HG02610 (cell line): Measurements from ENCODE around the gene FAM200A.
"Not testable (repeated sequence)": the region's sequence is repeated elsewhere in the genome, so short reads cannot be mapped to it uniquely, and the experiment has no call there.

Experiments used
- ATAC-seq: cut with Tn5 transposase; IDR thresholded peaks from one replicate; pipeline ENCODE4 v1.9.1; 2021; ENCODE audit warnings: mild to moderate bottlenecking, moderate library complexity; ENCODE audit not compliant: unreplicated experiment

FAM200A gene

GRCh38 chr7:99504603-99505323, 47.2 kb downstream of the FAM200A start, which contains the start of gene ZKSCAN5:
Gene ZKSCAN5, plus strand, starts transcription at chr7:99504662. Its CDS starts 1,383 bp downstream, at chr7:99506045.
- peak; percentile 79 for ATAC-seq

GRCh38 chr7:99504281-99504602, 47.7 kb downstream of the FAM200A start:
- no peak for ATAC-seq

GRCh38 chr7:99501236-99501635, 50.7 kb downstream of the FAM200A start:
- ATAC-seq = not testable (repeated sequence)

- no peak for ATAC-seq
Observed at GRCh38 chr7:99500637-99501009, 51.3 kb downstream of the FAM200A start.

- peak; percentile 50 for ATAC-seq
Observed at GRCh38 chr7:99499721-99500636, 51.9 kb downstream of the FAM200A start, which contains the start of gene ZNF394. Gene ZNF394, minus strand, starts transcription at chr7:99500281. Its CDS starts 188 bp downstream, at chr7:99500093.

GRCh38 chr7:99499371-99499720, 52.6 kb downstream of the FAM200A start:
- ATAC-seq = no peak

- no peak for ATAC-seq
Observed at GRCh38 chr7:99498546-99498944, 53.4 kb downstream of the FAM200A start.

GRCh38 chr7:99497766-99498545, 54.0 kb downstream of the FAM200A start:
- no peak for ATAC-seq
